Pancreas (tissue), 10 donors: ENCODE measurements around the gene PPIF. TPM values are rescaled to one million over a fixed set of nuclear protein-coding genes. Genes with fewer than 3 reads are reported as not detected.

Source experiments
- ATAC-seq, 4 donors: fragments of 200-7000 bp; cut with Tn5 transposase; one replicate each; pipeline versions ENCODE4 v1.8.0 to v1.9.1; 2020; ENCODE audit warnings: mild to moderate bottlenecking in 4 of 4, moderate library complexity in 4 of 4
- DNase-seq, 6 donors: peaks; one replicate each; pipeline ENCODE4 v3.0.0-alpha.2; 2020
- FAIRE-seq: peaks from 2 replicates; lab custom pipeline; 2012; peaks lifted over from hg19 to GRCh38; lab: Jason Lieb, UNC
- H3K27ac ChIP-seq, 4 donors: fragments of 200-600 bp; sonication (generic); 1 replicate in 3 of 4; 2 replicates in 1 of 4; pipeline versions ENCODE4 v1.5.0 to v1.8.0; 2020
- H3K27me3 ChIP-seq, 4 donors: fragments of 200-600 bp; one replicate each; pipeline ENCODE4 v1.8.0; 2021
- H3K36me3 ChIP-seq, 3 donors: fragments of 200-600 bp; sonication (generic) in 1 of 3; one replicate each; pipeline versions ENCODE4 v1.5.0 to v1.8.0; 2020 to 2021
- H3K4me1 ChIP-seq, 3 donors: fragments of 200-600 bp; one replicate each; pipeline ENCODE4 v1.8.0; 2021
- H3K4me3 ChIP-seq, 4 donors: fragments of 200-600 bp; sonication (generic) in 2 of 4; one replicate each; pipeline versions ENCODE4 v1.5.0 to v1.8.0; 2020 to 2021
- H3K9me3 ChIP-seq, 4 donors: fragments of 200-600 bp; one replicate each; pipeline ENCODE4 v1.8.0; 2021
- CTCF ChIP-seq, 4 donors: fragments of 200-600 bp; sonication (generic) in 3 of 4; IDR thresholded peaks; one replicate each; pipeline versions ENCODE4 v1.5.0 to v1.8.0; 2021; ENCODE audit warnings: antibody characterized with exemption in 4 of 4
- WGBS, 2 donors: extraction: QIAGEN DNeasy Blood & Tissue Kit; methylation state at CpG; one replicate each; pipeline ENCODE4 v1.1.7; 2013; 5-methylcytosine and 5-hydroxymethylcytosine counted together
- intact Hi-C, 3 donors: fragments of 100-400 bp; cut with DNase I; formaldehyde crosslinking; loops; one replicate each; pipeline versions ENCODE4 v1.11.1 to v1.14.2; 2022
- polyA plus RNA-seq, 2 donors: library from polyadenylated mRNA; stranded (reverse); fragments of 200-250 nt; gene quantifications; one replicate each; pipeline ENCODE4 v1.2.3, GENCODE V29; 2013
- total RNA-seq, 6 donors: library from RNA; stranded (reverse); fragmentation: NEBNext Ultra II Directional in 4 of 6; extraction: Animal tissue kit (Norgen Biotek cat#: 25700) in 4 of 6; gene quantifications; one replicate each; pipeline versions ENCODE4 v1.2.1 to v1.2.4, GENCODE V29; 2021 to 2023
- donor health status: healthy with polysubstance abuse.
- donor health status: DM: no; HTN: no; CAD: no; lungs with moderate emphysema.
- donor health status: DM: no; HTN: no; CAD: no.
- donor health status: control.
- donor health status: control.
- donor health status: Bipolar disorder and iron deficiency.
- donor health status: DM: yes; HTN: yes; CAD: no.
- donor health status: DM: no; HTN: no; CAD: no.
- donor health status: DM: no; HTN: no; CAD: no.
- donor health status: DM: yes; HTN: yes; CAD: no.

The PPIF gene
- total and polyA plus RNA-seq, 8 donors, result 21.2 to 61.8 (median 42.0) TPM

- no peaks in the 10 kb centered on the region for H3K27me3 ChIP-seq
- H3K4me3 ChIP-seq, result no peak overlapping the region
- no peaks in the 10 kb centered on the region for H3K4me1 ChIP-seq
- no peak for ATAC-seq
- FAIRE-seq, result no peak
- no peaks in the 10 kb centered on the region for H3K9me3 ChIP-seq
- WGBS, 2 donors, result 83 to 93% methylated on average over 6 of the region's 6 CpGs
- DNase-seq, result peak in 2 of 6 donors; percentile 24 to 43
- TF ChIP-seq CTCF (IDR thresholded peaks at IDR 0.05), result no peak
- intact Hi-C loops, result no loop called here
- H3K27ac ChIP-seq, result no peak overlapping the region
- no peaks in the 10 kb centered on the region for H3K36me3 ChIP-seq
Observed at GRCh38 chr10:79328147-79328701, 19.0 kb upstream of the PPIF start.

GRCh38 chr10:79328737-79329504 is 18.3 kb upstream of the PPIF start:
- intact Hi-C loops, result no loop called here
- H3K9me3 ChIP-seq, result no peaks in the 10 kb centered on the region
- H3K36me3 ChIP-seq, result no peaks in the 10 kb centered on the region
- WGBS, 2 donors, result 88 to 94% methylated on average over 14 of the region's 14 CpGs
- H3K4me1 ChIP-seq, result no peaks in the 10 kb centered on the region
- H3K27ac ChIP-seq, result no peak overlapping the region
- peak in 2 of 6 donors; percentile 26 to 30 for DNase-seq
- ATAC-seq, result peak in 2 of 4 donors; percentile 13 to 17
- H3K4me3 ChIP-seq, result no peak overlapping the region
- no peak for FAIRE-seq
- no peak for TF ChIP-seq CTCF (IDR thresholded peaks at IDR 0.05)
- no peaks in the 10 kb centered on the region for H3K27me3 ChIP-seq

- Histone ChIP-seq H3K36me3 (no peaks in the 10 kb centered on the region), H3K27me3 (no peaks in the 10 kb centered on the region), H3K9me3 (no peaks in the 10 kb centered on the region), H3K27ac (no peak overlapping the region), H3K4me3 (no peak overlapping the region), H3K4me1 (no peaks in the 10 kb centered on the region)
- TF ChIP-seq CTCF (IDR thresholded peaks at IDR 0.05), result no peak
- WGBS, 2 donors, result 91% methylated on average over 9 of the region's 9 CpGs
- DNase-seq (no peak), FAIRE-seq (no peak), ATAC-seq (no peak)
- intact Hi-C loops, result no loop called here
Observed at GRCh38 chr10:79329529-79329928, 17.7 kb upstream of the PPIF start.

GRCh38 chr10:79331226-79331625 is 16.0 kb upstream of the PPIF start:
- ATAC-seq, result no peak
- WGBS, 2 donors, result 86 to 90% methylated on average over 5 of the region's 5 CpGs

More at GRCh38 chr10:79331226-79331625, 16.0 kb upstream of the PPIF start:
- Histone ChIP-seq H3K4me1 (no peaks in the 10 kb centered on the region), H3K9me3 (no peaks in the 10 kb centered on the region), H3K36me3 (no peaks in the 10 kb centered on the region), H3K27me3 (no peaks in the 10 kb centered on the region), H3K4me3 (no peak overlapping the region), H3K27ac (no peak overlapping the region)
- DNase-seq, result no peak
- TF ChIP-seq CTCF (IDR thresholded peaks at IDR 0.05), result no peak
- intact Hi-C loops, result no loop called here
- FAIRE-seq, result no peak
